ENCODE data around the gene CCL23.

The CCL23 gene

GRCh38 chr17:36048066-36048465, 30.3 kb upstream of the CCL23 start:
- Histone ChIP-seq H3F3A (ENCODE audit: insufficient read depth, low read length) (no peaks in the 10 kb centered on the region), H3K27me3 (ENCODE audit: insufficient read depth, low read length) (no peaks in the 10 kb centered on the region), H3K4me2 (ENCODE audit: low read length) (no peak overlapping the region), H3K36me3 (ENCODE audit: insufficient read depth, low read length) (no peaks in the 10 kb centered on the region), H3K9me2 (ENCODE audit: low read depth, low read length) (no peaks in the 10 kb centered on the region), H3K4me3 (ENCODE audit: low read depth, low read length, poor library complexity, severe bottlenecking) (no peak overlapping the region), H3K4me1 (ENCODE audit: insufficient read depth, low read length, severe bottlenecking) (no peaks in the 10 kb centered on the region), H3K9me3 (ENCODE audit: low read length) (no peaks in the 10 kb centered on the region), H2AFZ (ENCODE audit: low read length) (no peak overlapping the region), H3K79me2 (ENCODE audit: insufficient read depth, low read length) (no peaks in the 10 kb centered on the region), H4K20me1 (ENCODE audit: insufficient read depth, low read length) (no peaks in the 10 kb centered on the region), H3K27ac (ENCODE audit: low read depth, low read length, poor library complexity, severe bottlenecking) (no peak overlapping the region), H3K9ac (ENCODE audit: low read length) (no peak overlapping the region)
- no peak for TF ChIP-seq EZH2 (IDR thresholded peaks at IDR 0.05; ENCODE audit: borderline replicate concordance, low read length)
- TF ChIP-seq, protein P1, sequence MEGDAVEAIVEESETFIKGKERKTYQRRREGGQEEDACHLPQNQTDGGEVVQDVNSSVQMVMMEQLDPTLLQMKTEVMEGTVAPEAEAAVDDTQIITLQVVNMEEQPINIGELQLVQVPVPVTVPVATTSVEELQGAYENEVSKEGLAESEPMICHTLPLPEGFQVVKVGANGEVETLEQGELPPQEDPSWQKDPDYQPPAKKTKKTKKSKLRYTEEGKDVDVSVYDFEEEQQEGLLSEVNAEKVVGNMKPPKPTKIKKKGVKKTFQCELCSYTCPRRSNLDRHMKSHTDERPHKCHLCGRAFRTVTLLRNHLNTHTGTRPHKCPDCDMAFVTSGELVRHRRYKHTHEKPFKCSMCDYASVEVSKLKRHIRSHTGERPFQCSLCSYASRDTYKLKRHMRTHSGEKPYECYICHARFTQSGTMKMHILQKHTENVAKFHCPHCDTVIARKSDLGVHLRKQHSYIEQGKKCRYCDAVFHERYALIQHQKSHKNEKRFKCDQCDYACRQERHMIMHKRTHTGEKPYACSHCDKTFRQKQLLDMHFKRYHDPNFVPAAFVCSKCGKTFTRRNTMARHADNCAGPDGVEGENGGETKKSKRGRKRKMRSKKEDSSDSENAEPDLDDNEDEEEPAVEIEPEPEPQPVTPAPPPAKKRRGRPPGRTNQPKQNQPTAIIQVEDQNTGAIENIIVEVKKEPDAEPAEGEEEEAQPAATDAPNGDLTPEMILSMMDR (IDR thresholded peaks at IDR 0.05; ENCODE audit: low read length): no peak

DNA sequence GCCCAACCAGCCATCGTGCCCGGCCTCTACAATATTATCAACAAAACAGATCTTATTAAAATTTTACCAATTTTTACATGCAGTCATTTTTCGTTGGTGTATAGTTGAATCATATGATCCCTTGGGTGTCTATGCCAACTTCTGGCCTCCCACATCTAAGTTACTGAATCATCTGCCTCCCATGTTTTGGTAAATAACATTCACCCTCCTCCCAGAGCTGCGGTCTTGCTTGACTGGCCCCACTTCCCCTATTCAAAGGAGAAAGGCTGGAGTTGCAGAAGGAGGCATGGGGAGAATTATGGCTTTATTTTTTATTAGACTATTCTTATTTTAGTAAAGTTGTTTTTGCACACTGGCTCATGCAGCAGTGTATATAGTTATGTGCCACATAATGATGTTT, 18.5 kb upstream of the CCL23 start:
- Histone ChIP-seq H3F3A (ENCODE audit: insufficient read depth, low read length) (no peaks in the 10 kb centered on the region), H3K27me3 (ENCODE audit: insufficient read depth, low read length) (0 out of 2 replicates have a peak, but pooled peaks cover 5% of the 10 kb centered on the region), H3K4me3 (ENCODE audit: low read depth, low read length, poor library complexity, severe bottlenecking) (no peak overlapping the region), H4K20me1 (ENCODE audit: insufficient read depth, low read length) (no peaks in the 10 kb centered on the region), H3K9me2 (ENCODE audit: low read depth, low read length) (no peaks in the 10 kb centered on the region), H3K36me3 (ENCODE audit: insufficient read depth, low read length) (no peaks in the 10 kb centered on the region), H3K9me3 (ENCODE audit: low read length) (no peaks in the 10 kb centered on the region), H3K4me1 (ENCODE audit: insufficient read depth, low read length, severe bottlenecking) (no peaks in the 10 kb centered on the region), H3K79me2 (ENCODE audit: insufficient read depth, low read length) (no peaks in the 10 kb centered on the region), H3K9ac (ENCODE audit: low read length) (no peak overlapping the region), H3K4me2 (ENCODE audit: low read length) (no peak overlapping the region), H3K27ac (ENCODE audit: low read depth, low read length, poor library complexity, severe bottlenecking) (no peak overlapping the region), H2AFZ (ENCODE audit: low read length) (no peak overlapping the region)
- TF ChIP-seq EZH2 (IDR thresholded peaks at IDR 0.05; ENCODE audit: borderline replicate concordance, low read length): no peak
- TF ChIP-seq, protein P1 (IDR thresholded peaks at IDR 0.05; ENCODE audit: low read length): no peak

DNA sequence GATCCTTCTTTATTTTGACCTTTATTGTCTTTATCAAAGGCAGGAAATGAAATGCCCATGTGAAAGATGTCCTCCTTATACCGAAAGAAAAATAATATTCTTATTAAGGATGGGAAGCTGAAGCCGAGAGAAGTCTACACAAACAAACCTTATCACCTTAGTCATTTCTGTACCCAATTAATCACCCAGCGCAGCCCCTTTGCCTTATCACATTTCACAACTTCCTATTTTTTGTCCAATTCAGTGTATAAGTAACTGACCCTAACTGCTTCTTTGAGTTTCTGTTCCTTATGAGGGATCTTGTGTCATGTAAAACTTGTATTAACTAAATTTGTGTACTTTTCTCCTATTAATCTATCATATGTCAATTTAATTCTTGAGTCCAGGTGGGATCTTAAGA, 16.4 kb upstream of the CCL23 start:
- Histone ChIP-seq H3K79me2 (ENCODE audit: insufficient read depth, low read length) (no peaks in the 10 kb centered on the region), H3K9me2 (ENCODE audit: low read depth, low read length) (no peaks in the 10 kb centered on the region), H3K9me3 (ENCODE audit: low read length) (no peaks in the 10 kb centered on the region), H3K4me3 (ENCODE audit: low read depth, low read length, poor library complexity, severe bottlenecking) (no peak overlapping the region), H4K20me1 (ENCODE audit: insufficient read depth, low read length) (no peaks in the 10 kb centered on the region), H2AFZ (ENCODE audit: low read length) (no peak overlapping the region), H3F3A (ENCODE audit: insufficient read depth, low read length) (no peaks in the 10 kb centered on the region), H3K27me3 (ENCODE audit: insufficient read depth, low read length) (0 out of 2 replicates have a peak, but pooled peaks cover 5% of the 10 kb centered on the region), H3K27ac (ENCODE audit: low read depth, low read length, poor library complexity, severe bottlenecking) (no peak overlapping the region), H3K9ac (ENCODE audit: low read length) (no peak overlapping the region), H3K4me2 (ENCODE audit: low read length) (no peak overlapping the region), H3K4me1 (ENCODE audit: insufficient read depth, low read length, severe bottlenecking) (no peaks in the 10 kb centered on the region), H3K36me3 (ENCODE audit: insufficient read depth, low read length) (no peaks in the 10 kb centered on the region)
- TF ChIP-seq EZH2 (IDR thresholded peaks at IDR 0.05; ENCODE audit: borderline replicate concordance, low read length): no peak
- TF ChIP-seq, protein P1 (IDR thresholded peaks at IDR 0.05; ENCODE audit: low read length): no peak
